ENCODE results near the gene POU6F1. TPM values are rescaled to one million over a fixed set of nuclear protein-coding genes. Genes with fewer than 3 reads are reported as not detected.
"Not testable (repeated sequence)": the region's sequence is repeated elsewhere in the genome, so short reads cannot be mapped to it uniquely, and the experiment has no call there.

The POU6F1 gene
- total RNA-seq, 1 experiment from 2014 or later, result 5.3 TPM

DNA sequence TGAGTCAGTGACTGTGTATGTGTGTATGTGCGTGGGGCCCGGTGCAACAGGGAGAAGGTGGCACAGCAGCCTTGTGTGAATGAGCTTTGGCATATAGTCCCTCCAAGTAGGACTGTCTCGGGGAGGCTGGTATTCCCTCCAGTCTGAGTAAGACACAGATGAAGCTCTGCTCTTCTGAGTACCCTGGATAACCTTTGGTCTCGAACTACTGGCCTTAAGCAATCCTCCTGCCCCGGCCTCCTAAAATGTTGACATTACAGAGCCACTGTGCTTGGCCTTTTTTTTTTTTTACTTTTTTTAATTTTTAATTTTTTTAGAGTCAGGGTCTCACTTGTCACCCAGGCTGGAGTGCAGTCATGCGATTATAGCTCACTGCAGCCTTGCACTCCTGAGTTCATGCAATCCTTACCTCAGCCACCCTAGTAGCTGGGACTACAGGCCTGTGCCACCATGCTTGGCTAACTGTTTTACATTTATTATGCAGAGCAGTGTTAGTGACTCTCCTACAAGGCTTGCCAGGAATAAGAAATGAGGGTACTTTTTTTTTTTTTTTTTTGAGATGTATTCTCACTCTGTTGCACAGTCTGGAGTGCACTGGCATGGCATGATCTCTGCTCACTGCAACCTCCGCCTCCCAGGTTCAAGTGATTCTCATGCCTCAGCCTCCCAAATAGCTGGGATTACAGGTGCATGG, 11.4 kb upstream of the POU6F1 start:
- ChIA-PET CTCF (no interaction called here), POLR2A (ENCODE audit: unreplicated experiment) (no interaction called here)
- no peaks in the 10 kb centered on the region for H3K27me3 ChIP-seq (ENCODE audit: insufficient read depth, low read depth)
- H3K4me1 ChIP-seq (replicated peaks; ENCODE audit: insufficient read depth), result no peaks in the 10 kb centered on the region
- no peaks in the 10 kb centered on the region for H3K9me3 ChIP-seq (ENCODE audit: insufficient read depth, low read depth)
- no peak for DNase-seq
- H3K9me2 ChIP-seq (ENCODE audit: insufficient read depth), result no peaks in the 10 kb centered on the region
- H2AFZ ChIP-seq, result no peak overlapping the region
- intact Hi-C loops (cut with micrococcal nuclease; ENCODE audit: unreplicated experiment), result no loop called here
- H3F3A ChIP-seq (ENCODE audit: insufficient read depth, low read depth), result no peaks in the 10 kb centered on the region
- H3K27ac ChIP-seq, result no peak overlapping the region
- H3K4me2 ChIP-seq, result no peak overlapping the region
- no peaks in the 10 kb centered on the region for H3K36me3 ChIP-seq (ENCODE audit: low read depth)
- BruUV-seq (replicated peaks), result no TSS peak
- no peak overlapping the region for H3K4me3 ChIP-seq
- no peaks in the 10 kb centered on the region for H3K79me2 ChIP-seq (ENCODE audit: low read depth)
- no peaks in the 10 kb centered on the region for H4K20me1 ChIP-seq (ENCODE audit: insufficient read depth)
- TF ChIP-seq EZH2 (IDR thresholded peaks at IDR 0.05; ENCODE audit: low read depth), result no peak
- TF ChIP-seq, protein P1, sequence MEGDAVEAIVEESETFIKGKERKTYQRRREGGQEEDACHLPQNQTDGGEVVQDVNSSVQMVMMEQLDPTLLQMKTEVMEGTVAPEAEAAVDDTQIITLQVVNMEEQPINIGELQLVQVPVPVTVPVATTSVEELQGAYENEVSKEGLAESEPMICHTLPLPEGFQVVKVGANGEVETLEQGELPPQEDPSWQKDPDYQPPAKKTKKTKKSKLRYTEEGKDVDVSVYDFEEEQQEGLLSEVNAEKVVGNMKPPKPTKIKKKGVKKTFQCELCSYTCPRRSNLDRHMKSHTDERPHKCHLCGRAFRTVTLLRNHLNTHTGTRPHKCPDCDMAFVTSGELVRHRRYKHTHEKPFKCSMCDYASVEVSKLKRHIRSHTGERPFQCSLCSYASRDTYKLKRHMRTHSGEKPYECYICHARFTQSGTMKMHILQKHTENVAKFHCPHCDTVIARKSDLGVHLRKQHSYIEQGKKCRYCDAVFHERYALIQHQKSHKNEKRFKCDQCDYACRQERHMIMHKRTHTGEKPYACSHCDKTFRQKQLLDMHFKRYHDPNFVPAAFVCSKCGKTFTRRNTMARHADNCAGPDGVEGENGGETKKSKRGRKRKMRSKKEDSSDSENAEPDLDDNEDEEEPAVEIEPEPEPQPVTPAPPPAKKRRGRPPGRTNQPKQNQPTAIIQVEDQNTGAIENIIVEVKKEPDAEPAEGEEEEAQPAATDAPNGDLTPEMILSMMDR (conservative IDR thresholded peaks at IDR 0.05), result no peak

- H3F3A ChIP-seq (ENCODE audit: insufficient read depth, low read depth), result no peaks in the 10 kb centered on the region
- H3K4me3 ChIP-seq, result no peak overlapping the region
- no peak overlapping the region for H3K4me2 ChIP-seq
- no peak for TF ChIP-seq EZH2 (IDR thresholded peaks at IDR 0.05; ENCODE audit: low read depth)
- TF ChIP-seq, protein P1 (conservative IDR thresholded peaks at IDR 0.05), result no peak
- H3K27me3 ChIP-seq (ENCODE audit: insufficient read depth, low read depth), result no peaks in the 10 kb centered on the region
- no peaks in the 10 kb centered on the region for H3K4me1 ChIP-seq (replicated peaks; ENCODE audit: insufficient read depth)
- no peaks in the 10 kb centered on the region for H3K79me2 ChIP-seq (ENCODE audit: low read depth)
- ChIA-PET POLR2A (ENCODE audit: unreplicated experiment) (no interaction called here), CTCF (no interaction called here)
- no peak overlapping the region for H2AFZ ChIP-seq
- H3K27ac ChIP-seq, result no peak overlapping the region
- H3K9me2 ChIP-seq (ENCODE audit: insufficient read depth), result no peaks in the 10 kb centered on the region
- BruUV-seq (replicated peaks), result no TSS peak
- no peak for DNase-seq
- intact Hi-C loops (cut with micrococcal nuclease; ENCODE audit: unreplicated experiment), result no loop called here
- H4K20me1 ChIP-seq (ENCODE audit: insufficient read depth), result no peaks in the 10 kb centered on the region
- no peaks in the 10 kb centered on the region for H3K9me3 ChIP-seq (ENCODE audit: insufficient read depth, low read depth)
- H3K36me3 ChIP-seq (ENCODE audit: low read depth), result no peaks in the 10 kb centered on the region
These were observed 10.1 kb upstream of the POU6F1 start for GRCh38 chr12:51227962-51228361.

GRCh38 chr12:51227112-51227511, 9.2 kb upstream of the POU6F1 start:
- H3K79me2 ChIP-seq (ENCODE audit: low read depth); H3F3A ChIP-seq (ENCODE audit: insufficient read depth, low read depth); H4K20me1 ChIP-seq (ENCODE audit: insufficient read depth); H3K9me3 ChIP-seq (ENCODE audit: insufficient read depth, low read depth); H3K4me3 ChIP-seq; DNase-seq; H3K27me3 ChIP-seq (ENCODE audit: insufficient read depth, low read depth); H2AFZ ChIP-seq; POLR2A ChIA-PET (ENCODE audit: unreplicated experiment); H3K4me2 ChIP-seq; intact Hi-C loops (cut with micrococcal nuclease; ENCODE audit: unreplicated experiment); H3K4me1 ChIP-seq (replicated peaks; ENCODE audit: insufficient read depth); CTCF ChIA-PET; BruUV-seq (replicated peaks); H3K9me2 ChIP-seq (ENCODE audit: insufficient read depth); H3K36me3 ChIP-seq (ENCODE audit: low read depth); H3K27ac ChIP-seq: not testable (repeated sequence)

DNA sequence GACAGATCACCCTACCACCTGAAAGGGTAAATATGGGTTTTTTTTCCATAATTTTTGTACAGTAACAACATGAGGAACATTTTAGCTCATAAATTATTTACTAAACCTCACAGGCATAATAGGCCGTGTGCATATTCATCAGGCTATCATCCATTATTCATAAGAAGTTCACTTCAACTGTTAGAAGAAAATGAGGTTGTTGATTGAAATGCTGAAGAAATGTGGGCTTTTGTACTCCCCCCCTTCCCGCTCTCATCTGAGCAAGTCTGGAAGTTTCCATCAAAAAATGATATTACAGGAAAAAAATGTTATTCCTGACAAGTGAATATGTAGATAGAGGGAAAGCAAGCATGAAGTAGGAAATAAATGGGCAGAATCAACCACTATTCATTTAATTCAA, 7.9 kb upstream of the POU6F1 start:
- H4K20me1 ChIP-seq (ENCODE audit: insufficient read depth), result no peaks in the 10 kb centered on the region
- TF ChIP-seq, protein P1 (conservative IDR thresholded peaks at IDR 0.05), result no peak
- TF ChIP-seq EZH2 (IDR thresholded peaks at IDR 0.05; ENCODE audit: low read depth), result no peak
- CTCF ChIA-PET, result no interaction called here
- no peaks in the 10 kb centered on the region for H3K79me2 ChIP-seq (ENCODE audit: low read depth)
- no peaks in the 10 kb centered on the region for H3K27me3 ChIP-seq (ENCODE audit: insufficient read depth, low read depth)
- H3K36me3 ChIP-seq (ENCODE audit: low read depth), result no peaks in the 10 kb centered on the region
- intact Hi-C loops (cut with micrococcal nuclease; ENCODE audit: unreplicated experiment), result no loop called here
- no peak overlapping the region for H3K4me3 ChIP-seq
- no peak overlapping the region for H2AFZ ChIP-seq
- no peak overlapping the region for H3K27ac ChIP-seq
- no TSS peak for BruUV-seq (replicated peaks)
- no peaks in the 10 kb centered on the region for H3K9me2 ChIP-seq (ENCODE audit: insufficient read depth)
- no peaks in the 10 kb centered on the region for H3K9me3 ChIP-seq (ENCODE audit: insufficient read depth, low read depth)
- no peaks in the 10 kb centered on the region for H3F3A ChIP-seq (ENCODE audit: insufficient read depth, low read depth)
- no peak overlapping the region for H3K4me2 ChIP-seq
- POLR2A ChIA-PET (ENCODE audit: unreplicated experiment), result no interaction called here
- no peaks in the 10 kb centered on the region for H3K4me1 ChIP-seq (replicated peaks; ENCODE audit: insufficient read depth)
- DNase-seq, result no peak
